SK-N-SH treated with all-trans-retinoic acid at 6 μM for 48 hours (cell line): ENCODE measurements around the gene PCDH17.

Experiments used
- ATAC-seq: fragments of 200-7000 bp; cut with Tn5 transposase; 3 replicates; pipeline ENCODE4 v1.9.1; 2020; ENCODE audit warnings: mild to moderate bottlenecking, moderate library complexity
- ARNTL ChIP-seq: fragments of 450-650 bp; formaldehyde crosslinking; IDR thresholded peaks from 2 replicates; pipeline ENCODE4 v1.5.0; 2020; ENCODE audit warnings: low read depth, mild to moderate bottlenecking, moderate library complexity, borderline replicate concordance
- BACH2 ChIP-seq: fragments of 250-450 bp; sonication (Bioruptor Pico); IDR thresholded peaks from 2 replicates; pipeline ENCODE4 v1.9.0; 2021; ENCODE audit warnings: mild to moderate bottlenecking, borderline replicate concordance
- CSDC2 ChIP-seq: fragments of 250-450 bp; sonication (Bioruptor Pico); IDR thresholded peaks from 2 replicates; pipeline ENCODE4 v1.5.0; 2020; ENCODE audit warnings: mild to moderate bottlenecking, moderate library complexity
- ESRRG ChIP-seq: fragments of 250-450 bp; sonication (Bioruptor Pico); IDR thresholded peaks from 2 replicates; pipeline ENCODE4 v1.6.1; 2021; ENCODE audit warnings: mild to moderate bottlenecking
- ISL1 ChIP-seq: fragments of 250-450 bp; sonication (Bioruptor Pico); IDR thresholded peaks from 2 replicates; pipeline ENCODE4 v2.1.2; 2022; ENCODE audit warnings: mild to moderate bottlenecking, moderate library complexity
- OSR1 ChIP-seq: fragments of 250-450 bp; sonication (Bioruptor Pico); IDR thresholded peaks from 2 replicates; pipeline ENCODE4 v1.8.0; 2022; ENCODE audit warnings: moderate library complexity, mild to moderate bottlenecking, inconsistent platforms
- PPARA ChIP-seq: fragments of 250-450 bp; sonication (Bioruptor Pico); IDR thresholded peaks from 2 replicates; pipeline ENCODE4 v1.5.0; 2020; ENCODE audit warnings: mild to moderate bottlenecking, borderline replicate concordance
- SNAI2 ChIP-seq: fragments of 250-450 bp; sonication (Bioruptor Pico); IDR thresholded peaks from 2 replicates; pipeline ENCODE4 v1.5.0; 2020; ENCODE audit warnings: mild to moderate bottlenecking, moderate library complexity
- TOX ChIP-seq: fragments of 250-450 bp; sonication (Bioruptor Pico); IDR thresholded peaks from 2 replicates; pipeline ENCODE4 v1.8.0; 2021; ENCODE audit warnings: mild to moderate bottlenecking, moderate library complexity, borderline replicate concordance
- ZC3H10 ChIP-seq: fragments of 250-450 bp; sonication (Bioruptor Pico); IDR thresholded peaks from 2 replicates; pipeline ENCODE4 v1.5.1; 2021; ENCODE audit warnings: mild to moderate bottlenecking, moderate library complexity
- ZFP30 ChIP-seq: fragments of 450-650 bp; formaldehyde crosslinking; IDR thresholded peaks from 2 replicates; pipeline ENCODE4 v1.5.0; 2022; ENCODE audit warnings: mild to moderate bottlenecking, moderate library complexity
- ZNF565 ChIP-seq: fragments of 450-650 bp; formaldehyde crosslinking; conservative IDR thresholded peaks from 2 replicates; pipeline ENCODE4 v1.5.0; 2020; ENCODE audit warnings: low read depth, mild to moderate bottlenecking, moderate library complexity
- ZNF70 ChIP-seq: fragments of 450-650 bp; formaldehyde crosslinking; IDR thresholded peaks from 2 replicates; pipeline ENCODE4 v1.5.0; 2020; ENCODE audit warnings: mild to moderate bottlenecking, moderate library complexity
- TF ChIP-seq, protein P1 (sequence below): fragments of 250-450 bp; sonication (Bioruptor Pico); IDR thresholded peaks from 2 replicates; pipeline ENCODE4 v1.5.0; 2020; ENCODE audit warnings: mild to moderate bottlenecking, moderate library complexity
- TF ChIP-seq, protein P2 (sequence below): fragments of 250-450 bp; sonication (Bioruptor Pico); IDR thresholded peaks from 2 replicates; pipeline ENCODE4 v1.8.0; 2020; ENCODE audit warnings: mild to moderate bottlenecking, moderate library complexity, borderline replicate concordance
- TF ChIP-seq, protein P3 (sequence below): fragments of 250-450 bp; sonication (Bioruptor Pico); IDR thresholded peaks from 2 replicates; pipeline ENCODE4 v1.5.1; 2020; ENCODE audit warnings: low read depth, mild to moderate bottlenecking, moderate library complexity
- TF ChIP-seq, protein P4 (sequence below): fragments of 250-450 bp; sonication (Bioruptor Pico); IDR thresholded peaks from 2 replicates; pipeline ENCODE4 v1.8.0; 2021; ENCODE audit warnings: low read depth, mild to moderate bottlenecking, moderate library complexity, borderline replicate concordance
- TF ChIP-seq, protein P5 (sequence below): fragments of 250-450 bp; sonication (Bioruptor Pico); IDR thresholded peaks from 2 replicates; pipeline ENCODE4 v1.5.1; 2021; ENCODE audit warnings: mild to moderate bottlenecking, moderate library complexity

The PCDH17 gene

DNA sequence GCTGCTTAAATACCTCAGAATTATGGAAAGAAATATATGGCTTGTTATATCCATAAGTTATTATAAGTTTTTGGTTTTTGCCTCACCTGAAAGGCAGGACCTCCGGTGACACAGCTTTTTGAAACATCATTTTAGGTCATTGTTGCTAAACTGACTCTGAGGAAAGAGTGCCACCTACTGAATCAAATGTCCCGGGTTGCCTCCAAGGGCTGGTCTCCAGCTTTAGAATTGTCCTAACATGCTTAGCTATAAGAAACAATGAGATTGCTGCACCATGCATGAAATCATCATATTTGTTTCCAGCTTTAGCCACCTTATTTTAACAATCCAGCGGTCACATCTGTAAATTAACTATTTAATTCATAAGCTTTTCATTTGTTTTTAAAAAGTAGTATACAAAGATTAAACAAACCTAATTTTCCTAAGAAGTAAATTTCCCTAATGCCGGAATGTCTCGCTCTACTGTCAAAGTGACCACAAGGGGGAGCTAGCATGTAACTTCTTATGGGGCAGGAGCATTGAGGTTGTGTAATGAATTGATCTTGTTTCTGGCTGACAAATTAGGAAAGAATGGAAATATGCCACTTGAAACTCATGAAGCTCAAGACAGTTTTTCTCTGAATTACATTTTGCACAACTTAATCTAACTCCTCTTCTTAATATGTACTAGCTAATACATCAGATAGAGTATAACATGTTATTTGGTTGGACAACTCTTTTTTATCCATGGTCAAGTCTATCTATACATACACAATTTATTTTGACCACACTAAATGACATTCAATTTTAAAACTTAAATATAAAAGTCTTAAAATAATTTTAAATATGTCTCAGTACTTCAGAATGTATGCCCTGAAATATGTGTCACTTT, 6.7 kb upstream of the PCDH17 start (continued):
- TF ChIP-seq, protein P1, sequence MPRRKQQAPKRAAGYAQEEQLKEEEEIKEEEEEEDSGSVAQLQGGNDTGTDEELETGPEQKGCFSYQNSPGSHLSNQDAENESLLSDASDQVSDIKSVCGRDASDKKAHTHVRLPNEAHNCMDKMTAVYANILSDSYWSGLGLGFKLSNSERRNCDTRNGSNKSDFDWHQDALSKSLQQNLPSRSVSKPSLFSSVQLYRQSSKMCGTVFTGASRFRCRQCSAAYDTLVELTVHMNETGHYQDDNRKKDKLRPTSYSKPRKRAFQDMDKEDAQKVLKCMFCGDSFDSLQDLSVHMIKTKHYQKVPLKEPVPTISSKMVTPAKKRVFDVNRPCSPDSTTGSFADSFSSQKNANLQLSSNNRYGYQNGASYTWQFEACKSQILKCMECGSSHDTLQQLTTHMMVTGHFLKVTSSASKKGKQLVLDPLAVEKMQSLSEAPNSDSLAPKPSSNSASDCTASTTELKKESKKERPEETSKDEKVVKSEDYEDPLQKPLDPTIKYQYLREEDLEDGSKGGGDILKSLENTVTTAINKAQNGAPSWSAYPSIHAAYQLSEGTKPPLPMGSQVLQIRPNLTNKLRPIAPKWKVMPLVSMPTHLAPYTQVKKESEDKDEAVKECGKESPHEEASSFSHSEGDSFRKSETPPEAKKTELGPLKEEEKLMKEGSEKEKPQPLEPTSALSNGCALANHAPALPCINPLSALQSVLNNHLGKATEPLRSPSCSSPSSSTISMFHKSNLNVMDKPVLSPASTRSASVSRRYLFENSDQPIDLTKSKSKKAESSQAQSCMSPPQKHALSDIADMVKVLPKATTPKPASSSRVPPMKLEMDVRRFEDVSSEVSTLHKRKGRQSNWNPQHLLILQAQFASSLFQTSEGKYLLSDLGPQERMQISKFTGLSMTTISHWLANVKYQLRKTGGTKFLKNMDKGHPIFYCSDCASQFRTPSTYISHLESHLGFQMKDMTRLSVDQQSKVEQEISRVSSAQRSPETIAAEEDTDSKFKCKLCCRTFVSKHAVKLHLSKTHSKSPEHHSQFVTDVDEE (CRISPR knock-in tag): no peak
- TF ChIP-seq, all 23 proteins: peak for 0

DNA sequence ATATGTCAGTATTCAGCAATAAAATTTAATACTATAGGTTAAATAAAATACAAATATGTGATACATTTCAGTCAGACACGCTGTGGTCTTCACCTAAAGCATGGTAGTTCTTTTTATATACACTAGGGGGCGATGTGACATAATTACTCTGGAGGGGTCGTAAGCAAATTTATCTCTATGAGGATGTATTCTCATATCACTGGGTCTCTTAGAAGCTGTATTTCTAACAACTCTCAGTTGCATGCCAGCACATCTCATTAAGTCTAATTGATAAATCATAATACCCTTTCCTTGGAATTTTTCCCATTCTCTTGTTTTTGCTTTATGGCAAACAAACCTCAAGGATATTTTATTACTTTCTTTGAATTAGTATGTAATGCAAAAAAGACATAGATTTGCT, 3.9 kb upstream of the PCDH17 start:
- no peak for ATAC-seq

More for the DNA sequence above, 3.9 kb upstream of the PCDH17 start:
- TF ChIP-seq OSR1 (CRISPR knock-in tag): no peak
- TF ChIP-seq ISL1 (CRISPR knock-in tag): no peak
- TF ChIP-seq, protein P2, sequence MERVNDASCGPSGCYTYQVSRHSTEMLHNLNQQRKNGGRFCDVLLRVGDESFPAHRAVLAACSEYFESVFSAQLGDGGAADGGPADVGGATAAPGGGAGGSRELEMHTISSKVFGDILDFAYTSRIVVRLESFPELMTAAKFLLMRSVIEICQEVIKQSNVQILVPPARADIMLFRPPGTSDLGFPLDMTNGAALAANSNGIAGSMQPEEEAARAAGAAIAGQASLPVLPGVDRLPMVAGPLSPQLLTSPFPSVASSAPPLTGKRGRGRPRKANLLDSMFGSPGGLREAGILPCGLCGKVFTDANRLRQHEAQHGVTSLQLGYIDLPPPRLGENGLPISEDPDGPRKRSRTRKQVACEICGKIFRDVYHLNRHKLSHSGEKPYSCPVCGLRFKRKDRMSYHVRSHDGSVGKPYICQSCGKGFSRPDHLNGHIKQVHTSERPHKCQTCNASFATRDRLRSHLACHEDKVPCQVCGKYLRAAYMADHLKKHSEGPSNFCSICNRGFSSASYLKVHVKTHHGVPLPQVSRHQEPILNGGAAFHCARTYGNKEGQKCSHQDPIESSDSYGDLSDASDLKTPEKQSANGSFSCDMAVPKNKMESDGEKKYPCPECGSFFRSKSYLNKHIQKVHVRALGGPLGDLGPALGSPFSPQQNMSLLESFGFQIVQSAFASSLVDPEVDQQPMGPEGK (CRISPR knock-in tag): no peak
- TF ChIP-seq, protein P3, sequence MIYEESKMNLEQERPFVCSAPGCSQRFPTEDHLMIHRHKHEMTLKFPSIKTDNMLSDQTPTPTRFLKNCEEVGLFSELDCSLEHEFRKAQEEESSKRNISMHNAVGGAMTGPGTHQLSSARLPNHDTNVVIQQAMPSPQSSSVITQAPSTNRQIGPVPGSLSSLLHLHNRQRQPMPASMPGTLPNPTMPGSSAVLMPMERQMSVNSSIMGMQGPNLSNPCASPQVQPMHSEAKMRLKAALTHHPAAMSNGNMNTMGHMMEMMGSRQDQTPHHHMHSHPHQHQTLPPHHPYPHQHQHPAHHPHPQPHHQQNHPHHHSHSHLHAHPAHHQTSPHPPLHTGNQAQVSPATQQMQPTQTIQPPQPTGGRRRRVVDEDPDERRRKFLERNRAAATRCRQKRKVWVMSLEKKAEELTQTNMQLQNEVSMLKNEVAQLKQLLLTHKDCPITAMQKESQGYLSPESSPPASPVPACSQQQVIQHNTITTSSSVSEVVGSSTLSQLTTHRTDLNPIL (CRISPR knock-in tag): no peak
- TF ChIP-seq, protein P4, sequence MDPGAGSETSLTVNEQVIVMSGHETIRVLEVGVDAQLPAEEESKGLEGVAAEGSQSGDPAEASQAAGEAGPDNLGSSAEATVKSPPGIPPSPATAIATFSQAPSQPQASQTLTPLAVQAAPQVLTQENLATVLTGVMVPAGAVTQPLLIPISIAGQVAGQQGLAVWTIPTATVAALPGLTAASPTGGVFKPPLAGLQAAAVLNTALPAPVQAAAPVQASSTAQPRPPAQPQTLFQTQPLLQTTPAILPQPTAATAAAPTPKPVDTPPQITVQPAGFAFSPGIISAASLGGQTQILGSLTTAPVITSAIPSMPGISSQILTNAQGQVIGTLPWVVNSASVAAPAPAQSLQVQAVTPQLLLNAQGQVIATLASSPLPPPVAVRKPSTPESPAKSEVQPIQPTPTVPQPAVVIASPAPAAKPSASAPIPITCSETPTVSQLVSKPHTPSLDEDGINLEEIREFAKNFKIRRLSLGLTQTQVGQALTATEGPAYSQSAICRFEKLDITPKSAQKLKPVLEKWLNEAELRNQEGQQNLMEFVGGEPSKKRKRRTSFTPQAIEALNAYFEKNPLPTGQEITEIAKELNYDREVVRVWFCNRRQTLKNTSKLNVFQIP (CRISPR knock-in tag): no peak
- no peak for TF ChIP-seq ZNF70
- TF ChIP-seq PPARA (CRISPR knock-in tag): no peak
- no peak for TF ChIP-seq ESRRG (CRISPR knock-in tag)
- TF ChIP-seq ZFP30: no peak
- no peak for TF ChIP-seq TOX
- TF ChIP-seq SNAI2 (CRISPR knock-in tag): no peak
- no peak for TF ChIP-seq CSDC2
- no peak for TF ChIP-seq ZC3H10
- no peak for TF ChIP-seq BACH2
- TF ChIP-seq, protein P5, sequence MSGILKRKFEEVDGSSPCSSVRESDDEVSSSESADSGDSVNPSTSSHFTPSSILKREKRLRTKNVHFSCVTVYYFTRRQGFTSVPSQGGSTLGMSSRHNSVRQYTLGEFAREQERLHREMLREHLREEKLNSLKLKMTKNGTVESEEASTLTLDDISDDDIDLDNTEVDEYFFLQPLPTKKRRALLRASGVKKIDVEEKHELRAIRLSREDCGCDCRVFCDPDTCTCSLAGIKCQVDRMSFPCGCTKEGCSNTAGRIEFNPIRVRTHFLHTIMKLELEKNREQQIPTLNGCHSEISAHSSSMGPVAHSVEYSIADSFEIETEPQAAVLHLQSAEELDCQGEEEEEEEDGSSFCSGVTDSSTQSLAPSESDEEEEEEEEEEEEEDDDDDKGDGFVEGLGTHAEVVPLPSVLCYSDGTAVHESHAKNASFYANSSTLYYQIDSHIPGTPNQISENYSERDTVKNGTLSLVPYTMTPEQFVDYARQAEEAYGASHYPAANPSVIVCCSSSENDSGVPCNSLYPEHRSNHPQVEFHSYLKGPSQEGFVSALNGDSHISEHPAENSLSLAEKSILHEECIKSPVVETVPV (CRISPR knock-in tag): no peak
- no peak for TF ChIP-seq ZNF565
- TF ChIP-seq, protein P1 (CRISPR knock-in tag): no peak
- no peak for TF ChIP-seq ARNTL (CRISPR knock-in tag)
